MCF 10A (cell line): Measurements from ENCODE around the gene HHATL. TPM values are rescaled to one million over a fixed set of nuclear protein-coding genes. Genes with fewer than 3 reads are reported as not detected.

Experiments
- BruUV-seq: library from RNA; stranded (reverse); fragments of 400-500 nt; replicated peaks from 2 replicates; lab custom pipeline; 2021; lab: Mats Ljungman, UMichigan
- CTCF ChIA-PET: fragments of 300-600 bp; sonication (Branson Sonifier 250); formaldehyde crosslinking; extraction: SDS; loops from one replicate; lab custom pipeline; 2021; ENCODE audit warnings: antibody characterized with exemption, inconsistent platforms; lab: Yijun Ruan, JAX
- POLR2A ChIA-PET: fragments of 300-600, 350-650 bp; sonication (Branson Sonifier 250); formaldehyde crosslinking; extraction: SDS; loops from one replicate; lab custom pipeline; 2020; ENCODE audit warnings: antibody characterized with exemption, inconsistent platforms; lab: Yijun Ruan, JAX
- DNase-seq: peaks from one replicate; pipeline ENCODE4 v3.0.0-alpha.2; 2018; ENCODE audit not compliant: unreplicated experiment
- H3K27ac Mint-ChIP-seq: one replicate; pipeline ENCODE4 v1.8.0; 2022; ENCODE audit warnings: mild to moderate bottlenecking, low read depth, mixed read lengths; ENCODE audit not compliant: unreplicated experiment
- H3K27me3 Mint-ChIP-seq: one replicate; pipeline ENCODE4 v1.8.0; 2022; ENCODE audit warnings: mixed read lengths; ENCODE audit not compliant: insufficient read depth, unreplicated experiment
- H3K36me3 Mint-ChIP-seq: one replicate; pipeline ENCODE4 v1.8.0; 2022; ENCODE audit warnings: mild to moderate bottlenecking, moderate library complexity, mixed read lengths; ENCODE audit not compliant: insufficient read depth, unreplicated experiment
- H3K4me1 Mint-ChIP-seq: one replicate; pipeline ENCODE4 v1.8.0; 2022; ENCODE audit warnings: mixed read lengths; ENCODE audit not compliant: insufficient read depth, unreplicated experiment
- H3K4me3 Mint-ChIP-seq: one replicate; pipeline ENCODE4 v1.8.0; 2022; ENCODE audit warnings: mild to moderate bottlenecking, moderate library complexity, mixed read lengths; ENCODE audit not compliant: unreplicated experiment
- H3K9me3 Mint-ChIP-seq: one replicate; pipeline ENCODE4 v1.8.0; 2022; ENCODE audit warnings: mixed read lengths; ENCODE audit not compliant: unreplicated experiment
- intact Hi-C: fragments of 100-400 bp; cut with micrococcal nuclease; formaldehyde crosslinking; loops from 2 replicates; pipeline ENCODE4 v1.14.1; 2022
- total RNA-seq: library from RNA; stranded (reverse); gene quantifications from 2 replicates; pipeline ENCODE4 v1.2.3, GENCODE V29; 2022
- TF ChIP-seq, protein P1 (sequence below): fragments of 200-600 bp; IDR thresholded peaks from one replicate; pipeline ENCODE4 v1.8.0; 2022; ENCODE audit warnings: antibody characterized with exemption, mild to moderate bottlenecking; ENCODE audit not compliant: unreplicated experiment

HHATL gene
- total RNA-seq, 1 experiment from 2014 or later = not detected

DNA sequence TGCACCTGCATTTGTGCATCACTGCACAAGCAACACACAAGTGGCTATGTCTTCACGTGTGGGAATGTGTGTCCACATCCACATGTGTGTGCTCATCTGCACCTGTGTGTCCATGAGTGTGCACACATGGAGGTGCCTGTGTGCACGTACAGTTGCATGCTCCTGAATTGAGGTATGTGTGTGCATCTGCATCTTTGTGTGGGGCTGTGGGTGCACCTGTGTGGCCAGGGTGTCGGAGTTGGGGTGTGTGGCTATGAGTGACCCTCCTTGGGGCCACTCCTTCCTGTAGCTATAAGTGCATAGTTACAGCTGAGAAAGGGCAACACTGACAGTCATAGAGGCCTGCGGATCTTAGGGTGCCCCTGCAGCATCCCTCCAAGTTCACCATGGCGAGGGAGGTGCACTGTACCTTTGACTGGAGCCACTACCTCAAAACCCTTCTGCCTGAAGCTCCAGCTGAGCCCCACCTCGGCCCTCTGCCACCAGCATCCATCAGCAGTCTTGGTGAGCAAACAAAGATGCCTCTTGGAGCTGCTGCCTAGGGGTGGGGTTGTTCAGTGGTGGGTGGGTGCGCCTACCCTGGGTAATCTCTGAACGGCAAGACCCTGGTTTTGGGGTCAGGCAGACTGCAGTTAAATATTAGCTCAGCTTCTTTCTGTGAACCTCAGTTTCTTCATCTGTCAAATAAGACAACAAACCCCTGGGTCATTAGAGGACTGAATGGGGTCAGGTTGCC is 5.2 kb upstream of the HHATL start:
- ChIA-PET CTCF (interaction anchor here (1.0 kb wide), 1 partner anchor 10 kb away, joined by 6 read pairs; no protein-coding TSS in a partner anchor), POLR2A (no interaction called here)
- Mint-ChIP-seq H3K4me1 (no peaks in the 10 kb centered on the region), H3K27ac (no peak overlapping the region), H3K9me3 (no peaks in the 10 kb centered on the region), H3K4me3 (no peak overlapping the region), H3K36me3 (no peaks in the 10 kb centered on the region), H3K27me3 (no peaks in the 10 kb centered on the region)
- no TSS peak for BruUV-seq
- no peak for DNase-seq
- intact Hi-C loops = no loop called here
- TF ChIP-seq, protein P1, sequence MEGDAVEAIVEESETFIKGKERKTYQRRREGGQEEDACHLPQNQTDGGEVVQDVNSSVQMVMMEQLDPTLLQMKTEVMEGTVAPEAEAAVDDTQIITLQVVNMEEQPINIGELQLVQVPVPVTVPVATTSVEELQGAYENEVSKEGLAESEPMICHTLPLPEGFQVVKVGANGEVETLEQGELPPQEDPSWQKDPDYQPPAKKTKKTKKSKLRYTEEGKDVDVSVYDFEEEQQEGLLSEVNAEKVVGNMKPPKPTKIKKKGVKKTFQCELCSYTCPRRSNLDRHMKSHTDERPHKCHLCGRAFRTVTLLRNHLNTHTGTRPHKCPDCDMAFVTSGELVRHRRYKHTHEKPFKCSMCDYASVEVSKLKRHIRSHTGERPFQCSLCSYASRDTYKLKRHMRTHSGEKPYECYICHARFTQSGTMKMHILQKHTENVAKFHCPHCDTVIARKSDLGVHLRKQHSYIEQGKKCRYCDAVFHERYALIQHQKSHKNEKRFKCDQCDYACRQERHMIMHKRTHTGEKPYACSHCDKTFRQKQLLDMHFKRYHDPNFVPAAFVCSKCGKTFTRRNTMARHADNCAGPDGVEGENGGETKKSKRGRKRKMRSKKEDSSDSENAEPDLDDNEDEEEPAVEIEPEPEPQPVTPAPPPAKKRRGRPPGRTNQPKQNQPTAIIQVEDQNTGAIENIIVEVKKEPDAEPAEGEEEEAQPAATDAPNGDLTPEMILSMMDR = no peak

DNA sequence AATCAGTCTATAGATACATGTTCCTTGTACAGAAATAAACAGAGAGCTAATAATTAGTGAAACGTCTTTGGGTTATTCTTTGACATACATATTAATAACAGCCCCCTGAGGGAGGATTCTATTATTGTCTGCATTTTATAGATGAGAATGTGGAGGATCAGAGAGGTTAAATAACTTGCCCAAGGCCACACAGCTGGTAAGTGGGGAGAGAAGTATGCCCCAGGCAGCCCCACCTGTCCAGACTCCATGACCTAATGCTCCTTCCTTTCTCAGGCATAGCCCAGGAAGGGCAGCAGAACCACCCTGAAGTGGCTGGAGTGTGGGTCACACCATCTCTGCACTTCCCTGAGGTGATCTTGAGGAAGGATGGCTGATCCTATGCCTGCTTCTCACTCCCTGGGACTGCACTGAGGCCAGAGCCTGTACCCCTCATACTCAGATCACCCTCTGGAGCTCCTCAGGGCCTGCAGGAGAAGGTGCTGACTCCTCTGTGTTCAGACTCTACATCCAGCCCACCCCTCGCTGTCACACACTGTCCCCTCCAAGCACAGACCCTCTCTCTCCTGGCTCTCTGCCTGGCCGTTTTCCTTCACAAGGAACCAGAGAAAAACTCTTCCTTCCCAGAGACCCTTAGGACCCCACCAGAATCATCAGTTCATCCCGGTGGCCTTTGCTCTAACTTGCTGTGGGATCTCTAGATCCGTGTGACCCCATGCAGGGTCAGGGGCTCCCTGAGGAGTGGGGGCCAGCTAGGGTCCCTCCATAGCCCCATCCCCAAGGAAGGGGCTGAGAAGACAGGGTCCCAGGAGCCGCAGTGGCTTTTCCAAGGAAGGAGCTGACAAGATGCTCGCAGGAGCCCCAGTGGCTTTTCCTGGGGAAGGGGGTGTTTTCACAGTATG is 4.4 kb upstream of the HHATL start:
- H3K9me3 Mint-ChIP-seq = no peaks in the 10 kb centered on the region
- H3K27ac Mint-ChIP-seq = no peak overlapping the region
- no peak for DNase-seq
- H3K4me3 Mint-ChIP-seq = no peak overlapping the region
- TF ChIP-seq, protein P1 = no peak
- intact Hi-C loops = no loop called here
- H3K36me3 Mint-ChIP-seq = no peaks in the 10 kb centered on the region
- CTCF ChIA-PET = interaction anchor here (1.2 kb wide), 1 partner anchor 43 kb away, joined by 3 read pairs; no protein-coding TSS in a partner anchor
- no TSS peak for BruUV-seq
- no peaks in the 10 kb centered on the region for H3K4me1 Mint-ChIP-seq
- POLR2A ChIA-PET = interaction anchor here (0.6 kb wide), 1 partner anchor 36 kb away, joined by 3 read pairs; no protein-coding TSS in a partner anchor
- no peaks in the 10 kb centered on the region for H3K27me3 Mint-ChIP-seq

DNA sequence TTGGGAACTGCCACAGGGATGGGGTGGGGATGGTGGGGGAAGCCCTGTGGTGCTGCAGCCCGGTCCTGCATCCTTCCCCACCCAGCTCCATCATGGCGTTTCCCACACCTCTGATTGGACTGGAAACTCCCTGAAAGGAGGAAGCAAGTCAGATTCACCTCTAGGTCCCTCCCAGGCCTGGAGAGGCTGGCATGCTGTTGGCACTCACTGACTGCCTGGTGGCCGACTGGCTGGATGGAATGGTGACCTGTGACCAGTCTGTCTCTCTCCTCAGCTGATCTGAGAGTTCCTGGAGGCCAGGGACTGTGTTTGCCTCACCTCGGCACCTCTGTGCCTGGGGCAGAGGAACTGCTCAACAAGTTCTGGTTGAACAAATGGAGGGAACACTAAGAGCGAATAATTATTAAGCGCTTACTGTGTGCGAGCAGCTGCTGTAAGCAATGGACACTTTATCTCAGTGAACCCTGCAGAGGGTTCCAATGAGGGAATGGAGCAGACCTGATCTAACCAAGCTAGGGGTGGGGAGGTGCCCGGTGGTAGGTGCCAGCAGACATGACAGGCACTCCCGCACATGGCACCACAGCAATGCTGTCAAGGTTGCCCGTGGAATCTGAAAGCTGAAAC is 3.5 kb upstream of the HHATL start:
- DNase-seq = no peak
- Mint-ChIP-seq H3K9me3 (no peaks in the 10 kb centered on the region), H3K27me3 (no peaks in the 10 kb centered on the region), H3K4me1 (peaks cover 8% of the 10 kb centered on the region), H3K36me3 (no peaks in the 10 kb centered on the region), H3K27ac (no peak overlapping the region), H3K4me3 (no peak overlapping the region)
- no TSS peak for BruUV-seq
- POLR2A ChIA-PET = interaction anchor here (0.6 kb wide), 1 partner anchor 37 kb away, joined by 3 read pairs; no protein-coding TSS in a partner anchor
- CTCF ChIA-PET = interaction anchor here (1.2 kb wide), 1 partner anchor 44 kb away, joined by 3 read pairs; no protein-coding TSS in a partner anchor
- intact Hi-C loops = no loop called here
- TF ChIP-seq, protein P1 = no peak
